ENCODE results near the gene DBP.

DNA sequence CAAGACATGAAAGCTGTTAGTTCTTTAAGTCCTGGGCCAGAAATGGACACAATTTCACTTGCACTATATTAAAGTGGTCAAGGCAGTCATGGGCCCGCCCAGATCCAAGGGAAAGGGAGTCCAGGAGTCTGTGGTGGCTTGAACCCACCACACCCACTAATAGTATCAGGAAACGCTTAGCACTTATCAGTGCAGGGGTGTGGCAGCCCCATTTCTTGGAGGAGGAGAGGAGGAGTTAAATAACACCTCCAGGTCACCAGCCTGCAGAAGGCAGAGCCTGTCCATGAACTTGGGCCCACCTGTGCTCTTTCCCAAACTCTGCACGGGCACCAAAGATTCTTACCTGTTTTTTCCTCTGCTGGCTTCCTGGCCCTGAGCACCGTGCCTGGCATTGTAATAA, 41.0 kb upstream of the DBP start:
- TF ChIP-seq, protein P1, sequence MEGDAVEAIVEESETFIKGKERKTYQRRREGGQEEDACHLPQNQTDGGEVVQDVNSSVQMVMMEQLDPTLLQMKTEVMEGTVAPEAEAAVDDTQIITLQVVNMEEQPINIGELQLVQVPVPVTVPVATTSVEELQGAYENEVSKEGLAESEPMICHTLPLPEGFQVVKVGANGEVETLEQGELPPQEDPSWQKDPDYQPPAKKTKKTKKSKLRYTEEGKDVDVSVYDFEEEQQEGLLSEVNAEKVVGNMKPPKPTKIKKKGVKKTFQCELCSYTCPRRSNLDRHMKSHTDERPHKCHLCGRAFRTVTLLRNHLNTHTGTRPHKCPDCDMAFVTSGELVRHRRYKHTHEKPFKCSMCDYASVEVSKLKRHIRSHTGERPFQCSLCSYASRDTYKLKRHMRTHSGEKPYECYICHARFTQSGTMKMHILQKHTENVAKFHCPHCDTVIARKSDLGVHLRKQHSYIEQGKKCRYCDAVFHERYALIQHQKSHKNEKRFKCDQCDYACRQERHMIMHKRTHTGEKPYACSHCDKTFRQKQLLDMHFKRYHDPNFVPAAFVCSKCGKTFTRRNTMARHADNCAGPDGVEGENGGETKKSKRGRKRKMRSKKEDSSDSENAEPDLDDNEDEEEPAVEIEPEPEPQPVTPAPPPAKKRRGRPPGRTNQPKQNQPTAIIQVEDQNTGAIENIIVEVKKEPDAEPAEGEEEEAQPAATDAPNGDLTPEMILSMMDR (IDR thresholded peaks at IDR 0.05): no peak
- TF ChIP-seq POLR2A (IDR thresholded peaks at IDR 0.05): no peak
